Measurements from ENCODE around the gene MYO1B.

GRCh38 chr2:191304939-191305875 is 60.0 kb downstream of the MYO1B start:
- no peak for TF ChIP-seq CTCF (optimal IDR thresholded peaks at IDR 0.05 in 1 of 3, IDR thresholded peaks at IDR 0.05 in 1 of 3, conservative IDR thresholded peaks at IDR 0.05 in 1 of 3; ENCODE audit: extremely low read depth in 1 of 3, insufficient read depth in 2 of 3, low read length in 3 of 3)
- TF ChIP-seq EZH2 (IDR thresholded peaks at IDR 0.05; ENCODE audit: low read length): no peak
